K562 (cell line): Measurements from ENCODE around the gene BANK1.

Source experiments
- CHD2 ChIP-seq: IDR thresholded peaks from 2 replicates; pipeline ENCODE4 v1.6.1; 2011; ENCODE audit warnings: low read depth, low read length
- CREB1 ChIP-seq, 2 experiments: sonication (generic) in 1 of 2; formaldehyde crosslinking in 1 of 2; IDR thresholded peaks; 2 replicates each; pipeline versions ENCODE4 v1.6.1 to v1.8.0; 2012 to 2022; ENCODE audit warnings: inconsistent platforms in 1 of 2, mild to moderate bottlenecking in 1 of 2, missing genetic modification reagents in 1 of 2, moderate library complexity in 1 of 2
- CTCF ChIP-seq, 3 experiments: IDR thresholded peaks in 2 of 3; conservative IDR thresholded peaks in 1 of 3; 2 replicates each; pipeline ENCODE4 v1.5.1; 2011 to 2012; ENCODE audit warnings: low read length in 3 of 3, mild to moderate bottlenecking in 3 of 3, control low read depth in 2 of 3, improper control_type of control experiment in 1 of 3, inconsistent platforms in 1 of 3, low read depth in 1 of 3, mixed read lengths in 1 of 3, moderate library complexity in 1 of 3; ENCODE audit not compliant: insufficient read depth in 2 of 3
- EZH2 ChIP-seq: IDR thresholded peaks from 2 replicates; pipeline ENCODE4 v1.6.1; 2012; ENCODE audit warnings: low read depth, mild to moderate bottlenecking, inconsistent platforms, low read length, borderline replicate concordance
- KDM4B ChIP-seq, 2 experiments: fragments of 450-650 bp in 1 of 2; sonication (generic) in 1 of 2; IDR thresholded peaks; 2 replicates each; pipeline ENCODE4 v1.6.1; 2016 to 2017; ENCODE audit warnings: borderline replicate concordance in 2 of 2, antibody characterized with exemption in 1 of 2, low read depth in 1 of 2, mild to moderate bottlenecking in 1 of 2
- POLR2A ChIP-seq: fragments of 450-650 bp; conservative IDR thresholded peaks from 2 replicates; pipeline ENCODE4 v1.6.1; 2016
- SP2 ChIP-seq: IDR thresholded peaks from 2 replicates; pipeline ENCODE4 v1.6.1; 2011; ENCODE audit warnings: mild to moderate bottlenecking, low read depth, low read length, moderate library complexity; ENCODE audit not compliant: poor library complexity, severe bottlenecking; ENCODE audit errors: extremely low read depth
- ZFP1 ChIP-seq: fragments of 450-650 bp; formaldehyde crosslinking; IDR thresholded peaks from 2 replicates; pipeline ENCODE4 v1.4.0; 2020; ENCODE audit warnings: mild to moderate bottlenecking, mixed read lengths
- ZNF175 ChIP-seq: fragments of 200-800 bp; sonication (Bioruptor generic); IDR thresholded peaks from 2 replicates; pipeline ENCODE4 v1.6.1; 2016; ENCODE audit warnings: low read depth, mild to moderate bottlenecking, missing genetic modification characterization, missing compliant biosample characterization
- TF ChIP-seq, protein P1 (sequence below), 2 experiments: fragments of 200-800 bp in 1 of 2; sonication (Bioruptor generic) in 1 of 2; sonication (generic) in 1 of 2; formaldehyde crosslinking in 1 of 2; IDR thresholded peaks in 1 of 2; conservative IDR thresholded peaks in 1 of 2; 2 replicates each; pipeline versions ENCODE4 v1.5.0 to v1.6.1; 2016 to 2020; ENCODE audit warnings: missing compliant biosample characterization in 1 of 2, missing genetic modification characterization in 1 of 2, missing genetic modification reagents in 1 of 2
- TF ChIP-seq, protein P2 (sequence below): sonication (generic); formaldehyde crosslinking; IDR thresholded peaks from 2 replicates; pipeline ENCODE4 v1.8.0; 2022; ENCODE audit warnings: missing genetic modification reagents, mild to moderate bottlenecking, moderate library complexity, borderline replicate concordance

DNA sequence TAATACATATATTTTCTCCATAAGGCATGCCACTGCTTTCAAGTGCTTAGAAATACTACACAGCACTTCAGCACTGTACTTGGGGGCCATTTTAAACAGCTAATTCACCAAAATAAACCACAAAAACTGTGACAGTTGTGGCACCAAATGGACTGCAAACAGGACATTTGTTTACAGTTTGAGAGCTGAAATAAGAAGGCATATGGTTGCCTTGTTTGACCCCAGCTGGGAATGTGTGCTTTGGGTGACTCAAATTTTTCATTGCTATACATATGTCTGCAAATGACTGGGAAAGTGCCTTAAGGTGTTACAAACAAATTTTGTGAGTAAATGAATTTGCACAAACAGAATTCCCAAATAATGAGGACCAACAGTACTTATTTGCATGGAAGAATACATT is 124.2 kb downstream of the BANK1 start:
- no peak for TF ChIP-seq CREB1 (IDR thresholded peaks at IDR 0.05)
- TF ChIP-seq CREB1 (CRISPR knock-in tag; IDR thresholded peaks at IDR 0.05) = no peak
- TF ChIP-seq CTCF (IDR thresholded peaks at IDR 0.05 in 2 of 3, conservative IDR thresholded peaks at IDR 0.05 in 1 of 3; ENCODE audit: insufficient read depth in 2 of 3, low read depth in 1 of 3, low read length in 3 of 3) = no peak
- TF ChIP-seq, protein P1, sequence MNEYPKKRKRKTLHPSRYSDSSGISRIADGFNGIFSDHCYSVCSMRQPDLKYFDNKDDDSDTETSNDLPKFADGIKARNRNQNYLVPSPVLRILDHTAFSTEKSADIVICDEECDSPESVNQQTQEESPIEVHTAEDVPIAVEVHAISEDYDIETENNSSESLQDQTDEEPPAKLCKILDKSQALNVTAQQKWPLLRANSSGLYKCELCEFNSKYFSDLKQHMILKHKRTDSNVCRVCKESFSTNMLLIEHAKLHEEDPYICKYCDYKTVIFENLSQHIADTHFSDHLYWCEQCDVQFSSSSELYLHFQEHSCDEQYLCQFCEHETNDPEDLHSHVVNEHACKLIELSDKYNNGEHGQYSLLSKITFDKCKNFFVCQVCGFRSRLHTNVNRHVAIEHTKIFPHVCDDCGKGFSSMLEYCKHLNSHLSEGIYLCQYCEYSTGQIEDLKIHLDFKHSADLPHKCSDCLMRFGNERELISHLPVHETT (CRISPR knock-in tag; conservative IDR thresholded peaks at IDR 0.05 in 1 of 2, IDR thresholded peaks at IDR 0.05 in 1 of 2) = no peak
- TF ChIP-seq POLR2A = no peak
- TF ChIP-seq ZFP1 (CRISPR knock-in tag) = no peak
- no peak for TF ChIP-seq ZNF175 (CRISPR knock-in tag)
- TF ChIP-seq, protein P2, sequence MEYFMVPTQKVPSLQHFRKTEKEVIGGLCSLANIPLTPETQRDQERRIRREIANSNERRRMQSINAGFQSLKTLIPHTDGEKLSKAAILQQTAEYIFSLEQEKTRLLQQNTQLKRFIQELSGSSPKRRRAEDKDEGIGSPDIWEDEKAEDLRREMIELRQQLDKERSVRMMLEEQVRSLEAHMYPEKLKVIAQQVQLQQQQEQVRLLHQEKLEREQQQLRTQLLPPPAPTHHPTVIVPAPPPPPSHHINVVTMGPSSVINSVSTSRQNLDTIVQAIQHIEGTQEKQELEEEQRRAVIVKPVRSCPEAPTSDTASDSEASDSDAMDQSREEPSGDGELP (CRISPR knock-in tag) = no peak
- no peak for TF ChIP-seq CHD2
- no peak for TF ChIP-seq KDM4B (IDR thresholded peaks at IDR 0.05; ENCODE audit: borderline replicate concordance in 2 of 2, low read depth in 1 of 2)
- no peak for TF ChIP-seq EZH2
- TF ChIP-seq SP2 = no peak
